ENCODE measurements around the gene TNFRSF18.

The TNFRSF18 gene

GRCh38 chr1:1235016-1235744, 28.8 kb upstream of the TNFRSF18 start:
- Mint-ChIP-seq H3K36me3 (ENCODE audit: low read depth) (peaks cover 8% of the 10 kb centered on the region), H3K4me1 (peaks cover 26% of the 10 kb centered on the region), H3K27ac (no peak overlapping the region), H3K9me3 (no peaks in the 10 kb centered on the region), H3K27me3 (ENCODE audit: low read depth) (peaks cover 4% of the 10 kb centered on the region), H3K4me3 (peak overlapping the region in 1 of 3 experiments; percentile 48)
- TF ChIP-seq CTCF (IDR thresholded peaks at IDR 0.05; ENCODE audit: unreplicated experiment in 3 of 3) = no peak

GRCh38 chr1:1234180-1234808, 27.9 kb upstream of the TNFRSF18 start:
- H3K36me3 Mint-ChIP-seq (ENCODE audit: low read depth) = peaks cover 15% of the 10 kb centered on the region
- no peak for TF ChIP-seq CTCF (IDR thresholded peaks at IDR 0.05; ENCODE audit: unreplicated experiment in 3 of 3)
- H3K27me3 Mint-ChIP-seq (ENCODE audit: low read depth) = peaks cover 4% of the 10 kb centered on the region
- peak overlapping the region; percentile 68 to 86 (median 83) for H3K4me3 Mint-ChIP-seq
- no peaks in the 10 kb centered on the region for H3K9me3 Mint-ChIP-seq
- peaks cover 33% of the 10 kb centered on the region for H3K4me1 Mint-ChIP-seq
- H3K27ac Mint-ChIP-seq = peak overlapping the region; percentile 39 to 84 (median 74)

- Mint-ChIP-seq H3K9me3 (no peaks in the 10 kb centered on the region), H3K4me1 (peaks cover 33% of the 10 kb centered on the region), H3K4me3 (peak overlapping the region; percentile 68 to 86 (median 83)), H3K27me3 (ENCODE audit: low read depth) (peaks cover 4% of the 10 kb centered on the region), H3K27ac (peak overlapping the region; percentile 39 to 84 (median 80)), H3K36me3 (ENCODE audit: low read depth) (peaks cover 15% of the 10 kb centered on the region)
- TF ChIP-seq CTCF (IDR thresholded peaks at IDR 0.05; ENCODE audit: unreplicated experiment in 3 of 3) = no peak
Measured at GRCh38 chr1:1233567-1233892, 27.1 kb upstream of the TNFRSF18 start.

GRCh38 chr1:1232796-1233566, 26.6 kb upstream of the TNFRSF18 start:
- H3K9me3 Mint-ChIP-seq = no peaks in the 10 kb centered on the region
- peak overlapping the region; percentile 68 to 86 (median 83) for H3K4me3 Mint-ChIP-seq
- H3K36me3 Mint-ChIP-seq (ENCODE audit: low read depth) = peaks cover 15% of the 10 kb centered on the region
- TF ChIP-seq CTCF (IDR thresholded peaks at IDR 0.05; ENCODE audit: unreplicated experiment in 3 of 3) = no peak
- H3K27ac Mint-ChIP-seq = peak overlapping the region; percentile 39 to 84 (median 80)
- peaks cover 4% of the 10 kb centered on the region for H3K27me3 Mint-ChIP-seq (ENCODE audit: low read depth)
- H3K4me1 Mint-ChIP-seq = peaks cover 33% of the 10 kb centered on the region

- Mint-ChIP-seq H3K36me3 (ENCODE audit: low read depth) (peaks cover 15% of the 10 kb centered on the region), H3K27ac (peak within 1 kb of the TSS; percentile 84 to 98 (median 94)), H3K4me1 (peaks cover 33% of the 10 kb centered on the region), H3K27me3 (ENCODE audit: low read depth) (peaks cover 4% of the 10 kb centered on the region), H3K9me3 (no peaks in the 10 kb centered on the region), H3K4me3 (peak within 1 kb of the TSS; percentile 89 to 96 (median 94))
- TF ChIP-seq CTCF (IDR thresholded peaks at IDR 0.05; ENCODE audit: unreplicated experiment in 3 of 3) = no peak
Measured at GRCh38 chr1:1232208-1232795, 25.9 kb upstream of the TNFRSF18 start, which contains the start of gene B3GALT6. Gene B3GALT6 (plus strand): TSS chr1:1232237. CDS start chr1:1232279, 42 bp downstream.
